ENCODE measurements around the gene INTS11. TPM values are rescaled to one million over a fixed set of nuclear protein-coding genes. Genes with fewer than 3 reads are reported as not detected.

Gene INTS11
- total and polyA plus RNA-seq, 9 of the 15 experiments (the other 6 are each of a cell fraction or from before 2014, with no cell fraction given) = 3.6 to 183 (median 110) TPM

GRCh38 chr1:1318131-1318652 lies 6.3 kb downstream of the INTS11 start (continued):
- TF ChIP-seq JUN (IDR thresholded peaks at IDR 0.05; ENCODE audit: borderline replicate concordance, low read depth, low read length) (peak; percentile 87), JUN (CRISPR knock-in tag; IDR thresholded peaks at IDR 0.05; ENCODE audit: borderline replicate concordance) (no peak), ZNF146 (CRISPR knock-in tag; IDR thresholded peaks at IDR 0.05; ENCODE audit: unreplicated experiment) (no peak), RBM17 (IDR thresholded peaks at IDR 0.05; ENCODE audit: borderline replicate concordance, low read depth, low read length) (no peak), PREB (CRISPR knock-in tag; IDR thresholded peaks at IDR 0.05) (no peak), ILF3 (IDR thresholded peaks at IDR 0.05; ENCODE audit: borderline replicate concordance) (no peak), ZNF444 (CRISPR knock-in tag; IDR thresholded peaks at IDR 0.05) (no peak), JUND (IDR thresholded peaks at IDR 0.05; ENCODE audit: borderline replicate concordance, low read depth, low read length) (peak; percentile 98), JUND (tag; IDR thresholded peaks at IDR 0.05; ENCODE audit: borderline replicate concordance, low read depth, low read length) (peak; percentile 95), ZNF778 (CRISPR knock-in tag; IDR thresholded peaks at IDR 0.05) (no peak), ARID3A (IDR thresholded peaks at IDR 0.05; ENCODE audit: borderline replicate concordance, low read depth, low read length) (no peak), ZNF668 (CRISPR knock-in tag; IDR thresholded peaks at IDR 0.05) (no peak), SP1 (CRISPR knock-in tag; IDR thresholded peaks at IDR 0.05) (0 out of 2 replicates have a peak, but pooled peaks have one; percentile 22), SMC3 (conservative IDR thresholded peaks at IDR 0.05; ENCODE audit: insufficient read depth, low read depth, low read length) (no peak), ZNF274 (IDR thresholded peaks at IDR 0.05; ENCODE audit: borderline replicate concordance, low read depth, low read length) (no peak), GTF3C2 (IDR thresholded peaks at IDR 0.05; ENCODE audit: borderline replicate concordance, extremely low read depth, insufficient read length) (no peak), DPF2 (IDR thresholded peaks at IDR 0.05) (peak; percentile 85), POLR2AphosphoS5 (IDR thresholded peaks at IDR 0.05; ENCODE audit: control insufficient read depth, insufficient read depth, low read depth, low read length) (peak; percentile 34; the same call in 1 of the 2 replicates)

Data from K562 (cell line).